Measurements from ENCODE around the gene MEX3D. TPM values are rescaled to one million over a fixed set of nuclear protein-coding genes. Genes with fewer than 3 reads are reported as not detected.

The MEX3D gene
- total RNA-seq, 4 donors from 2014 or later, result 2.4 to 7.9 (median 5.3) TPM

DNA sequence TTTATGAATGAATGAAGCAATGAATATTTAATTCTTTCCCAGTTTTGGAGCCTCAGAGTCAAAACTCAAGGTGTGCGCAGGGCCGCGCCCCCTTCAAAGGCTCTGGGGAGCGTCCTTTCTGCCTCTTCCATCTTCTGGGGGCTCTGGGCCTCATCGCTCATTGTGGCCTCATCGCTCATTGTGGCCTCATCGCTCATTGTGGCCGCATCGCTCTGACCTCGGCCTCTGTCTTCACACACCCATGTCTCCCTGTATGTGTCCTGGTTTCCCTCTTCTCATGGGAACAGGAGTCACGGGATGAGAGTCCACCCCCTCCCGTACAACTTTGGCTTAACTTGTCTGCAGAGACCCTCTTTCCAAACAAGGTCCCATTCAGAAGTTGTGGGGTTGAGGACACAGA lies 3.2 kb upstream of the MEX3D start:
- H3K9me3 ChIP-seq, result no peaks in the 10 kb centered on the region
- intact Hi-C loops (cut with DNase I; ENCODE audit: low total_unique reads), result no loop called here
- H3K4me3 ChIP-seq, result no peak overlapping the region
- TF ChIP-seq CTCF (IDR thresholded peaks at IDR 0.05 in 4 of 5, conservative IDR thresholded peaks at IDR 0.05 in 1 of 5) (no peak), POLR2A (IDR thresholded peaks at IDR 0.05) (no peak)
- H3K4me1 ChIP-seq, result peaks cover 4% of the 10 kb centered on the region in 2 donors
- no peak overlapping the region for H3K27ac ChIP-seq
- no peak for DNase-seq
- H3K27me3 ChIP-seq, result peaks cover 5 to 8% (median 5%) of the 10 kb centered on the region in 3 donors
- no peak for ATAC-seq
- H3K36me3 ChIP-seq, result no peaks in the 10 kb centered on the region
- in situ Hi-C loops (cut with MboI; ENCODE audit: low sequenced_read_pairs in 4 of 4), result no loop called here

DNA sequence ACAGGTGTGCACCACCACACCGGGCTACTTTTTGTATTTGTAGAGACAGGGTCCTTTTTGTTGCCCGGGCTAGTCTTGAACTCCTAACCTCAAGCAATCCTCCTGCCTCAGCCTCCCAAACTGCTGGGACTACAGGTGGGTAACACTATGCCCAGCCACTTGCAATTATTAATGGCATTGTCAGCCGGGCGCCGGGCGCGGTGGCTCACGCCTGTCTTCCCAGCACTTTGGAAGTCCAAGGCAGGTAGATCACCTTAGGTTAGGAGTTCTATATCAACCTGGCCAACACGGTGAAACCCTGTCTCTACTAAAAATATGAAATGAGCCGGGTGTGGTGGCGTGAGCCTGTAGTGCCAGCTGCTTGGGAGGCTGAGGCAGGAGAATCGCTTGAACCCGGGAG lies 2.7 kb upstream of the MEX3D start:
- H3K9me3 ChIP-seq, result no peaks in the 10 kb centered on the region
- ATAC-seq, result no peak

DNA sequence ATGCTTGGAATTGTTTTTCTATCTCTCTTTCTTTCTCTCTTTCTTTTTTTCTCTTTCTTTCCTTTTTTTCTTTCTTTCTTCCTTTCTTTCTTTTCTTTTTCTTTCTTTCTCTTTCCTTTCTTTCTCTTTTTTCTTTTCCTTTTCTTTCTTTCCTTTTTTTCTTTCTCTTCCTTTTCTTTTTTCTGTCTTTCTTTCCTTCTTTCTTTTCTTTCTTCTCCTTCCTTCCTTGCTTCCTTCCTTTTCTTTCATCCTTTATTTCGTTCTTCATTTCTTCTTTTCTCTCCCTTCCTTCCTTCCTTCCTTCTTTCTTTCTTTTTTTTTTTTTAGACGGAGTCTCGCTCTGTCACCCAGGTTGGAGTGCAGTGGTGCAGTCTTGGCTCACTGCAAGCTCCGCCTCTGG lies 1.9 kb upstream of the MEX3D start:
- H3K9me3 ChIP-seq, result no peaks in the 10 kb centered on the region
- DNase-seq, result no peak
- intact Hi-C loops (cut with DNase I; ENCODE audit: low total_unique reads), result loop anchor here (5.0 kb wide), 1 partner anchor 37 kb away; the partner anchor contains the start of gene UQCR11
- no peak for TF ChIP-seq POLR2A (IDR thresholded peaks at IDR 0.05)
- no peak for TF ChIP-seq CTCF (IDR thresholded peaks at IDR 0.05 in 4 of 5, conservative IDR thresholded peaks at IDR 0.05 in 1 of 5)
- no peak overlapping the region for H3K4me3 ChIP-seq
- peaks cover 6 to 11% (median 8%) of the 10 kb centered on the region in 3 donors for H3K27me3 ChIP-seq
- in situ Hi-C loops (cut with MboI; ENCODE audit: low sequenced_read_pairs in 4 of 4), result no loop called here
- H3K27ac ChIP-seq, result no peak overlapping the region
- ATAC-seq, result no peak
- peaks cover 4 to 7% of the 10 kb centered on the region in 2 donors for H3K4me1 ChIP-seq
- H3K36me3 ChIP-seq, result no peaks in the 10 kb centered on the region

More for the DNA sequence above, 2.7 kb upstream of the MEX3D start:
- peaks cover 6 to 8% (median 8%) of the 10 kb centered on the region in 3 donors for H3K27me3 ChIP-seq
- peaks cover 4 to 7% of the 10 kb centered on the region in 2 donors for H3K4me1 ChIP-seq
- TF ChIP-seq POLR2A (IDR thresholded peaks at IDR 0.05) (no peak), CTCF (IDR thresholded peaks at IDR 0.05 in 4 of 5, conservative IDR thresholded peaks at IDR 0.05 in 1 of 5) (no peak)
- in situ Hi-C loops (cut with MboI; ENCODE audit: low sequenced_read_pairs in 4 of 4) (no loop called here), intact Hi-C loops (cut with DNase I; ENCODE audit: low total_unique reads) (no loop called here)
- no peak for DNase-seq
- H3K27ac ChIP-seq, result no peak overlapping the region
- H3K4me3 ChIP-seq, result no peak overlapping the region
- H3K36me3 ChIP-seq, result no peaks in the 10 kb centered on the region

DNA sequence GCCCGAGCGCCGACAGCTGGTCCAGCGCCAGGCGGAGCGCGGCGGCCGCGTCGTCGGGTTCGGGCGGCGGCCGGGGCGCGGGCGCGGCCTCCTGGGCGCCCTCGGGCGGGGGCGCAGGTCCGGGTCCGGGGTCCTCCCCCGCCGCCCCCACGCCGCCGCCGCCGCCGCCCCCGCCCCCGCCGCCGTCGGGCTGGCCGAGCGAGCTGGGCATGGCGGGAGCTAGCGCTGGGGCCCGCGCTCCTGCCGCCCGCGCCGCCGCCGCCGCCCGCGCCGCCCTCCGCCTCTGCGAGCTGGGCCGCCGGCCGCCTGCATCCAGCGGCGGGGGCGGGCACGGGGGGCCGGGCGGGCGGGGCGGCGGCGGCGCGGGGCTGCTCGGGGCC lies 287 bp downstream of the MEX3D start:
- intact Hi-C loops (cut with DNase I; ENCODE audit: low total_unique reads), result loop anchor here (1.0 to 5.0 kb wide), 2 partner anchors 39 to 85 kb away; partner anchors contain the start of gene UQCR11
- no peak overlapping the region for H3K4me3 ChIP-seq
- TF ChIP-seq POLR2A (IDR thresholded peaks at IDR 0.05) (no peak), CTCF (IDR thresholded peaks at IDR 0.05 in 4 of 5, conservative IDR thresholded peaks at IDR 0.05 in 1 of 5) (no peak)
- H3K27me3 ChIP-seq, result peaks cover 6 to 11% (median 8%) of the 10 kb centered on the region in 3 donors
- no peak for ATAC-seq
- no peak overlapping the region for H3K27ac ChIP-seq
- no peak for DNase-seq
- H3K36me3 ChIP-seq, result no peaks in the 10 kb centered on the region
- H3K9me3 ChIP-seq, result no peaks in the 10 kb centered on the region
- in situ Hi-C loops (cut with MboI; ENCODE audit: low sequenced_read_pairs in 4 of 4), result no loop called here
- H3K4me1 ChIP-seq, result peaks cover 4 to 7% of the 10 kb centered on the region in 2 donors
